Coronary artery (tissue), 2 donors: ENCODE measurements around the gene TTC39B.

Experiments used
- DNase-seq: peaks from one replicate; pipeline ENCODE4 v3.0.0-alpha.2; 2017; ENCODE audit warnings: low spot score
- H3K27ac ChIP-seq, 2 donors: fragments of 200-600 bp; sonication (generic); one replicate each; pipeline ENCODE4 v1.5.1; 2016 to 2019
- H3K4me3 ChIP-seq: fragments of 200-600 bp; sonication (generic); 2 replicates; pipeline ENCODE4 v1.5.1; 2016; ENCODE audit warnings: mild to moderate bottlenecking, moderate library complexity
- TF ChIP-seq, protein P1 (sequence below): fragments of 200-600 bp; sonication (generic); IDR thresholded peaks from one replicate; pipeline ENCODE4 v1.5.1; 2019; ENCODE audit warnings: antibody characterized with exemption

The TTC39B gene

DNA sequence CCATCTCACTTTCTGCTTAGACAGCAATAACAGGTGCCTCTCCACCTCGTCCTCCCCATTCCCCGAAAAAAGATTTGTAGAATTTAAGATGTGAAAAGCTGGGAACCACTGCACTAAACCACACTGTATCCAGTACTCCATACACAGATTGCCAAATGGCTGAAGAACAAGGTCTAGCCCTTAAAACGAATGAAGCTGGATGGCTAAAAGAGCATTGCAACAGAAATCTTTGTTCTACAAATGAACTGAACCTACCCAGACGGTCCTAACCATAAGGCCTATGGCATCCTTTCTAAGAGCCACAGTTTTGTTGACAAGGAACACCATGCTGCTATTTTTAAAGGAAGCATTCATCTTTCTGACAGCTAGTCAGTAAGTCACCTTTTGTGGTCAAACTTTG is 152.3 kb downstream of the TTC39B start:
- Histone ChIP-seq H3K4me3 (no peak overlapping the region), H3K27ac (peak overlapping the region; percentile 70 to 80)
- DNase-seq, result no peak
- TF ChIP-seq, protein P1, sequence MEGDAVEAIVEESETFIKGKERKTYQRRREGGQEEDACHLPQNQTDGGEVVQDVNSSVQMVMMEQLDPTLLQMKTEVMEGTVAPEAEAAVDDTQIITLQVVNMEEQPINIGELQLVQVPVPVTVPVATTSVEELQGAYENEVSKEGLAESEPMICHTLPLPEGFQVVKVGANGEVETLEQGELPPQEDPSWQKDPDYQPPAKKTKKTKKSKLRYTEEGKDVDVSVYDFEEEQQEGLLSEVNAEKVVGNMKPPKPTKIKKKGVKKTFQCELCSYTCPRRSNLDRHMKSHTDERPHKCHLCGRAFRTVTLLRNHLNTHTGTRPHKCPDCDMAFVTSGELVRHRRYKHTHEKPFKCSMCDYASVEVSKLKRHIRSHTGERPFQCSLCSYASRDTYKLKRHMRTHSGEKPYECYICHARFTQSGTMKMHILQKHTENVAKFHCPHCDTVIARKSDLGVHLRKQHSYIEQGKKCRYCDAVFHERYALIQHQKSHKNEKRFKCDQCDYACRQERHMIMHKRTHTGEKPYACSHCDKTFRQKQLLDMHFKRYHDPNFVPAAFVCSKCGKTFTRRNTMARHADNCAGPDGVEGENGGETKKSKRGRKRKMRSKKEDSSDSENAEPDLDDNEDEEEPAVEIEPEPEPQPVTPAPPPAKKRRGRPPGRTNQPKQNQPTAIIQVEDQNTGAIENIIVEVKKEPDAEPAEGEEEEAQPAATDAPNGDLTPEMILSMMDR, result no peak

DNA sequence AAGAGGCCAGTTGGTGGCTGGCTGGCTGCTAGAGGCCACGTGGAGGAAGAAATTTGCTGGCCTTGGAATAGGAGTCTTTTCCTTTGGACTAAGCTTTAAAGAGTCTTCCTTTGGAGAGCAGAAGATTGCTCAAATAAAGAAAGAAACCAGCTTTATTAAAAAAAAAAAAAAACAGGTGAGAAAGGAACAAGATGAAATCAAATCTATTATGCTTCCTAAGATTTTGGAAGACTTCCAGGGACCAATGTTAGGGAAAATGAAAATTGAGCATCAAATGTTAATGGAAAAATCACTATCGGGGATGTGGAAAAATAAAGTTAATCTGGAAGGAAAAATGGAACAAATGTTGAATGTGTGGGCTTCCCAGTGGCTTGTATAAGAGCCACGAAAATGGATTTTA is 153.1 kb downstream of the TTC39B start:
- peak overlapping the region; percentile 70 to 80 for H3K27ac ChIP-seq
- no peak for DNase-seq

DNA sequence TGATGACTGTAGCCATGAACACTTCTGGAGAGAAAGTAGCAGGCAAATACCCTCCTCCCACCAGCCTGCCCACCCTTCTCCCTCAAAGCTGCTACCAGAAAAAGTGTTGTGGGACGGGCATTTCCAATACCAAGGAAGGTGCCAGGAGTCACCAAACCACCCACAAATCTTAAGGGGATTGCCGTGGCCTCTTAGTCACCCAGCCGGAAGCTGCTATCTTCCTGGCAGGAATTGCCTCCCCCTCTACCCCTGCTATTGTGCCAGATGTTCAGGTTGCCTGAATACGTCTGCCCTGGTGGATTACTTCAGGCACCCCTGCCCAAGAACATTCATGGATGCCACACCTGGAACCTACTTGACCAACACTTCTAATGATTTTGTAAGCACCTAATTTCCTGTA is 156.1 kb downstream of the TTC39B start:
- DNase-seq, result no peak
- Histone ChIP-seq H3K27ac (no peak overlapping the region), H3K4me3 (no peak overlapping the region)
- TF ChIP-seq, protein P1, result no peak

More for the DNA sequence above, 153.1 kb downstream of the TTC39B start:
- H3K4me3 ChIP-seq, result no peak overlapping the region
- TF ChIP-seq, protein P1, result no peak

DNA sequence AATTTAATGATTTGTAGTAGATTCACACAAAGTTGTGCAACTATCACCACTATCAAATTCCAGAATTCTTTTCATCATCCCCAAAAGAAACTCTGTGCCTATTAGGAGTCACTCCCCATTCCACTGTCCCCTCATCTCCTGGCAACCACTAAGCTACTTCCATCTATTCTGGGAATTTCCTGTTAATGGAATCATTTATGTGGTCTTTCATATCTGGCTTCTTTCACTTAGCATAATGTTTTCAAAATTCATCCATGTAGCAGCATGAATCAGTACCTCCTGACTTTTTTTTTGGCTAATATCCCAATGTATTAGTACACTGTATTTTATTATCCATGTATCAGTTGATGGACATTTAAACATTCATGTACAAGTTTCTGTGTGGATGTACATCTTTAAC is 157.6 kb downstream of the TTC39B start:
- no peak for DNase-seq
- Histone ChIP-seq H3K4me3 (no peak overlapping the region), H3K27ac (no peak overlapping the region)
- TF ChIP-seq, protein P1, result no peak

DNA sequence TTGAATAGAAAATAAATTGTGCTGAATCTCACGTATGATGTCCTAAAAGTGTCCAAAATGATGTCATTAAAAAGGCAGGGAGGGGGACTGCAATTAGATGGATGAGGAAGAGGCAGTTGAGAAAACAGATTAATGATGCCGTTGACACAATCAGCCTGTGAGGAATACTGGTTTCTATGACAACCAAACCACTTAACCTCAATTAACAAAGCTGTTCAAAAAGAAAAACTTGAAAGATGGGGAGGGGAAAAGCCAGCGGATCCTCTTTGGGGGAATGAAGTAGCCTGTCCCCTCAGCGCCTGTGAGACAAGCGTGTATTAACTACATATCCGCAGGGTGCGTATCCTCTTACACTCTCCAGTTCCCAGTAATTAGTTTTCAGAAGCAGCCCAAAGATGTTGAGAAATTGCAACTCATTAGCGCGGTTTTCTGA is 160.7 kb downstream of the TTC39B start:
- no peak overlapping the region for H3K27ac ChIP-seq
- H3K4me3 ChIP-seq, result no peak overlapping the region
- no peak for DNase-seq
- TF ChIP-seq, protein P1, result no peak

DNA sequence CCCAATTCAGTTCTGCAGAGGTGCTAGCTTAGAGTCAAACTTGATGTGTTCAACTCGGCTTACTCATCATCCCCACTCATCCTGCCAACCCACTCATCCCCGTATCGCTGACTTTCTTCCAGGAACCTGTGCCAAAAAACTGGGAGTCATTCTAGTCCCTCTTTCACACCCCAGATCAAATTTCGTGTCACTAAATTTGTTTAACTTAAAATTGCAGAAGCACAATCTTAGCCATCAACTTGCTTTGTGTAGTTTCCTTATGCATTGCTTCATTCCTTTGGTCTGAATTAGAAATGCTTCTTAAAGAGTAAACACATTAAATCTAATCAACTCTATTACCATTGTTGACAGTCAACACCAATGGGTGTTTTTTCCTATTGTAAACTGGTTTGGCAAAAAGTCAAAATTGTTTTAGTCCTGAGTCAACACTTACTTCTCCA is 162.4 kb downstream of the TTC39B start:
- Histone ChIP-seq H3K27ac (no peak overlapping the region), H3K4me3 (no peak overlapping the region)
- TF ChIP-seq, protein P1, result no peak
- DNase-seq, result no peak

DNA sequence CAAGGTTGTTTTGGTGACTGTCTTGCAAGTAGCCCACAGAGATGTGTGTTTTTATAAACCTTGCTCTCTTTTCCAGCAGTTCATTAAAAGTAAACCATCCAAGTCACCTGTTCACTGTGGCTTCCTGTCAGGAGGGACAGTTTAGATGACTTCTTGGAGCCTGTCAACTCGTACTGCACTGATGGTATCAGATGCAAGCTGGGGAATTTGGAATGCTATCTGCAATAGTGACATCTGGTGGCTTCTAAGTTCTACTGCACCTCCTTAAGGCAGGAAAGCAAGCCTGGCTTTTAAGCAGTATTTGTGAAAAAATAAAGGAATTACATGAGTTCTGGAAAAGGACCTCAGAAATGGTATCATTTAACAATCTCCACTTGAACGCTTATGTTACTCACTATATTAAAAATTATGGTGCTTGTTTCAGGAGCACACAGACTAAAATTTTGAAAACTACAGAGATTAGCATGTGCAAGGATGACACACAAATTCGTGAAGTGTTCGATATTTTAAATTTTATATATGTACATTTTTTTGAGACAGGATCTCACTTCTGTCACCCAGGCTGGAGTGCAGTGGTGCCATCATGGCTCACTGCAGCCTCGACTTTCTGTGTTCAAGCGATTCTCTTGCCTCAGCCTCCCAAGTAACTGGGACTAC is 164.0 kb downstream of the TTC39B start:
- DNase-seq, result no peak
- no peak overlapping the region for H3K4me3 ChIP-seq
- no peak overlapping the region for H3K27ac ChIP-seq
- TF ChIP-seq, protein P1, result peak; percentile 61
